SH-SY5Y (cell line): ENCODE measurements around the gene CDADC1.

Experiments
- GATA2 ChIP-seq: IDR thresholded peaks from 2 replicates; pipeline ENCODE4 v1.6.1; 2011; ENCODE audit warnings: mild to moderate bottlenecking, low read depth, low read length
- GATA3 ChIP-seq: IDR thresholded peaks from 2 replicates; pipeline ENCODE4 v1.6.1; 2011; ENCODE audit warnings: low read depth, mild to moderate bottlenecking, low read length, moderate library complexity

GRCh38 chr13:49307365-49307764 lies 59.6 kb downstream of the CDADC1 start:
- TF ChIP-seq GATA2 (no peak), GATA3 (no peak)
